HG02885 (cell line): ENCODE measurements around the gene MLN.

ENCODE experiments used
- ATAC-seq: cut with Tn5 transposase; IDR thresholded peaks from one replicate; pipeline ENCODE4 v1.9.1; 2021; ENCODE audit warnings: mild to moderate bottlenecking; ENCODE audit not compliant: unreplicated experiment, poor library complexity

MLN gene

DNA sequence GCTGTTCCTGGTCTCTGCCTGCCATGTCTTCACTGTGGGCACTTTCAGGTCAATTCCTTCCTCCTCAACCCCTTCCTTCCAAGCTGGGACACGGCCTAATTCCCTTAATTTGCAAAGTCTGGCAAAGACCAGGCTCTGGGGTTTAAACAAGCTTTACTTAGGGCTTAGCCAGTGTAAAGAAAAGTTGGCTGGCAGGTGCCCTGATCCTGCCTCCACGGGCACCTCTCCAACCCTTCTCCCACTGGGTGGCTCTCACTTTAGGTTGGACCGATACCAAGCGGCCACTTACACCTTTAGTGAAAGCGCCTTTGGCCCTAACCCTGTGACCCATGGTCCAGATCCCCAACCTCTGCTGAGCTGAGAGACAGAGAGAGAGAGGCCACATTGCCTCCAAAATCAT, 13.7 kb upstream of the MLN start:
- ATAC-seq, result no peak

GRCh38 chr6:33816911-33817310, 13.1 kb upstream of the MLN start:
- ATAC-seq, result no peak

DNA sequence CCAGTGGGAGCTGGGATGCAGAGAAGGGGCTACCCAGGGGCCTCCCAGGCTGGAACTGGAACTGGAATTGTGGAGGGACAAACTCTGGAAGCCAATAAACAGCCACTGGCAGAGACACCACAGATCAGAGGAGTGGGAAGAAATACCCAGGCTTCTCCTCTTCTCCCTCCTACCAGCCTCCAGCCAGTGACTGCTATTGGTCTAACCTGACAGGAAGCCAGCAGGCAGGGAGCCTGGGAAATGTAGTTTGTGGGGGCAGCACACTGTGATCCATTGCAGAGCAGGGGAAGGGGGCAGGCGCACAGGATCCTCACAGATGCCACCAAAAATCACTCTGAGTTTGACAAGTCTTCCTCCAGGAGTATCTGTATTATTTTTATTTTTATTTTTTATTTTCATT, 12.1 kb upstream of the MLN start:
- ATAC-seq, result no peak

GRCh38 chr6:33813990-33814985, 10.5 kb upstream of the MLN start:
- no peak for ATAC-seq

GRCh38 chr6:33813246-33813904, 9.6 kb upstream of the MLN start:
- ATAC-seq, result no peak

DNA sequence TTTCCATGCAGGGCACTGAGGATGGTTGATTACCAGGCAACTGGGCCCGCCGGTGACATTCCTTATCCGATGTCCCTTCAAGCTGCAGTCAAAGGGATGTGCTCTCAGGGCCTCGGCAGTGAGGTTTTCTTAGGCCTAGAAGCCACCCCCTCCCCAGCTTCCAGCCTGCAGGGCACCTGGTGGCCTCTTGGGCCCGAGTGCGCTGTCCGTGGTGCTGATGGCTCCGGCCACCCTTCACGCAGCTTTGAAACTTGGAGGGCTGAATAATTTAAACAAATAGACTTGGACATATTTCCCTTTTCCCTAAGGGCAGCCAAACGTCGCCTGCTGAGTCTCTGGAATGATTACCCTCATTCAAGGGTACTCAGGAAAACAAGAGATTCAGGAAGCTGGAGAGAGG, 8.9 kb upstream of the MLN start:
- no peak for ATAC-seq

- ATAC-seq, result no peak
Measured at GRCh38 chr6:33809594-33809993, 5.8 kb upstream of the MLN start.

GRCh38 chr6:33808641-33809180, 4.9 kb upstream of the MLN start:
- no peak for ATAC-seq

- ATAC-seq, result no peak
Measured at GRCh38 chr6:33807606-33808005, 3.8 kb upstream of the MLN start.

DNA sequence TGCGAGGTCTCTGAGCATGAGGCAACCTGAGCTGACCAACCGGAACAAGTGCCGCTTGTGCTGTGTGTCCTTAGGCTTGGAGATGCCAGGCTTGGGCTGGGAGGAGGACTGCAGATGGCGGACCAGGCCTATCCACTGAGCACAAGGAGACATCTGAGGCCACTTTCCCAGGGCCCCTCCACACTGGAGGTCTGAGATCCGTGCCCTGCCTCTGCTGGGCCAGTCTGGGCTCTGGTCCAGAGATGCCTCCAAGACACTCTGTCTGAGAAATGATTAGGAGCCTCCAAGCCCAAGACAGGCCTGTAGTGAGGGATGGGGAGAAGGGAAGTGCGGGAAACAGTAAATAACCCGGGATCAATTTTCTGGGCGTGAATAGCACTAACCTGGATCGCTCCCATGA, 3.0 kb upstream of the MLN start:
- no peak for ATAC-seq

DNA sequence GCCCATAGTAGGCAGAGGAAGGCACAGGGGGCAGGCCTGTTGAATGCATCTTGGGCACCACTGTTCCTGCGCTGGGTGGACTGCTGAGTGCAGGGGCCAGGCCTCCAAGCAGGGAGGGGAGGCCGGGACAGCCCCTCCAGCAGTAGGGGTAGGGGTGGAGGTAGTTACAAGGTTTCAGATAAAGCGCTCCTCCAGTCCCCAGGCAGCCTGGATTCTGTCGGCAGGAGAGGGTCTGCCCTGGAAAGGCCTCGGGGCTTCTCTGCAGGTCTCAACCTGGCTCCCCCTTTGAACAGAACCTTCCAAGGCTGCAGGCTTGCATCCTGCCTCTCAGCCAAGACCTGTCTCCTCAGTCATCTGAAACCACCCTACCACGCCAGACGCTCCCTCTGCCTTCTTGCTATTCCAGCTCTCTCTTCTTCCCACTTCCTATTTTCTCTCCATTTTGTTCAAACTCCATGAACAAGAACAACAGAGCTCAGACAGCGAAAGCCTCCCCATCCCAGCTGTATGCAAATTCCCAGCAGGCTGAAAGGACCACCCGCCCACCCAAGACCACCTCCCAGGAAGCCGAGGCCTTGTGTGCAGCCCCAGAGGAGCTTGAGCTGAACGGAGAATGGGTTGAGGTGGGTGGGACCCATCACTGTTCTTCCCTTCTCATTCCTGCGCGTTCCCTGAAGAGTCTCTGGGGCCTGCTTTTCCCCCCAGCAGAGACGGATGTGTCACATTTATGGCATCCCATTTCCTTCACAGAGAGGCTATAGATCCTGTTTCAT, 1.4 kb downstream of the MLN start:
- ATAC-seq, result no peak

- ATAC-seq, result no peak
Measured at GRCh38 chr6:33801611-33802010, 2.2 kb downstream of the MLN start.

- ATAC-seq, result no peak
Measured at GRCh38 chr6:33800248-33800969, 3.4 kb downstream of the MLN start.

DNA sequence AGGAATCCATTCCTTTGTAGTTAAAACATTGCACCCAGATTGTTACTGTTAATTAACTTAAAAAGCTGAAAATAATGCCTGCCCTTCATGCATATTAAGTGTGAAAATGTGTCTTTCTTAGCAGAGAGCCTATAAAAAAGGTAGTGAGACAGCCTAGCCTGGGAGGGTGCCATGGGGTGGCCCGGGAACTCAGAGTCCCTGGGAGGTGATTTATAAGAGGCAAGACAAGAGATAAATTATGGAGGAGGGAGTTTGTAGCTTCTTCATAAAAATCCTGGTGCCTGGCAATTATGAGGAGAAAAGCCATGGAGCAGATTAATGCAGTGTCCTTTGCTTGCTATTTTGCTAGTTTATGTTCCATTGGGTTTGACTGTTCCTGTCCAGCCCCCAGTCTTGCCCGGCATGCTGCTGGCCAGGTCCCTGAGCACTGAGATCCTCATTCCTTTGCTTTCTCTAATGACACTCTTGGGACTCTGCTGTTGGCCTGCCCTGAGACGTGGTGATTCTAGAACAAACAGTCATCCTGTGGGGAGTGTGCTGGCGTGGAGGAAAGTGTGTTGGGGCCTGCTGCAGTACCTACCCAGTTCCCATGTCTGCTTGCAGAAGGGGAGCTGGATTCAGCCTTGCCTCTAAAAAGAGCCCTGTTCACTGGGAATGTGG, 4.2 kb downstream of the MLN start:
- no peak for ATAC-seq

GRCh38 chr6:33798343-33798848, 5.4 kb downstream of the MLN start:
- ATAC-seq, result no peak

GRCh38 chr6:33797626-33798342, 6.0 kb downstream of the MLN start:
- ATAC-seq, result no peak

- ATAC-seq, result no peak
Measured at GRCh38 chr6:33794910-33795623, 8.7 kb downstream of the MLN start.

DNA sequence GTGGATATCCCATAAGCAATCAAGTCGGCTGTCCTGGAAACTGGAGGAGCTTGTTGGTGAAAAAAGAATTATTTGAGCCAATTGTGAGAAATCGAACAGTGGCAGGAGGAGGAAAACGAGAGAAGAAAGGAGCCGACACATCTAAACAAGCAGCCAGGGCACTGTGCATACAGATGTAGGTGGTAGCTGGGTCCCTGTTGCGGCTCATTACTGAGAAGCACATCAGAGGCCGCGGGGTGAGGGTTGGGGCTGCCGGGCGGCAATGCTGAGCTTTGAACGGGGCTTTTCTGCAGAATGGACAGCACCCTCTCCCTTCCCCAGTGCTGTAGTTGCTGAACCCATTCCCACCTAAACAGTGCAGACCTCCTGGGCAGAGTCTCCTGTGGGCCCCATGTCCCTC, 10.8 kb downstream of the MLN start:
- no peak for ATAC-seq
